GM18907 (cell line): ENCODE results near the gene APBB1IP.

Experiments
- ATAC-seq: cut with Tn5 transposase; IDR thresholded peaks from one replicate; pipeline ENCODE4 v1.9.1; 2021; ENCODE audit warnings: mild to moderate bottlenecking, moderate library complexity; ENCODE audit not compliant: unreplicated experiment

Gene APBB1IP

DNA sequence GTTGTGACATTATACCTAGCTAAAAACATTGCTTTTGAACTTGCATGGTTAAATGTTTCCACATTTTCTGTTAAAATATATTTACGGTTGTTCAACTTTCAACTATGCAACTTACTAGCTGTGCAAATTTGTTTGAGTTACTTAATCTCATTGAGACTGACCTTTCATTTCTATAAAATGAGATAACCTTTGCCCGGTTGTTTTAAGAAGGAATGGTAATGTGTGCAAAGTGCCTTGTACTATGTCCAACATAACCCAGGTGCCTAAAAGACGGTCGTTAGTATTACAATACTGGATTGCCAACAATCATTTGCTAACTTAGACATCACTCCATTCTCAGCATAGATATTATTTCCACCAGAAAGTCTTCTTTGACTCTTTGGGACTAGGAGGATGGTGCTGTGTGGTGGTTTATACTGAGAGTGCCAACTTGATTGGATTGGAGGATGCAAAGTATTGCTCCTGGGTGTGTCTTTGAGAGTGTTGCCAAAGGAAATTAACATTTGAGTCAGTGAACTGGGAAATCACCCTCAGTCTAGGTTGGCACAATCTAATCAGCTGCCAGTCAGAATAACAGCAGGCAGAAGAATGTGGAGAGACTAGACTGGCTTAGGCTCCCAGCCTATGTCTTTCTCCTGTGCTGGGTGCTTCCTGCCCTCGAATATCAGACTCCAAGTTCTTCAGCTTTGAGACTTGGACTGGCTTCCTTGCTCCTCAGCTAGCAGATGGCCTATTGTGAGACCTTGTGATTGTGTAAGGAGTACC, 174.2 kb downstream of the APBB1IP start:
- ATAC-seq: no peak
